HCT116 (cell line): ENCODE measurements around the gene AOC3. TPM values are rescaled to one million over a fixed set of nuclear protein-coding genes. Genes with fewer than 3 reads are reported as not detected.

Experiments used
- ATAC-seq: fragments of 200-7000 bp; cut with Tn5 transposase; 2 replicates; pipeline ENCODE4 v1.9.1; 2020; ENCODE audit warnings: mild to moderate bottlenecking, moderate library complexity
- BruUV-seq: library from RNA; stranded (reverse); fragments of 400-500 nt; replicated peaks from 2 replicates; lab custom pipeline; 2021; lab: Mats Ljungman, UMichigan
- CTCF ChIA-PET: fragments of 300-600 bp; sonication (Branson Sonifier 250); formaldehyde crosslinking; loops from one replicate; lab custom pipeline; 2021; ENCODE audit warnings: antibody characterized with exemption; lab: Charles Lee
- POLR2A ChIA-PET: fragments of 300-600, 350-600 bp; sonication (Branson Sonifier 250); formaldehyde crosslinking; loops from one replicate; lab custom pipeline; 2021; ENCODE audit warnings: antibody characterized with exemption; lab: Charles Lee
- RAD21 ChIA-PET, 2 experiments: fragments of 300-600 bp; sonication (Branson Sonifier 250); formaldehyde crosslinking; loops; one replicate each; lab custom pipeline; 2023; ENCODE audit warnings: low total read pairs in 2 of 2; ENCODE audit not compliant: uncharacterized antibody in 2 of 2, unreplicated experiment in 2 of 2, low non-redundant PET in 1 of 2; lab: Charles Lee
- DNase-seq: peaks from one replicate; pipeline ENCODE4 v3.0.0-alpha.2; 2010; ENCODE audit warnings: low read depth, low spot score
- H2AFZ ChIP-seq: fragments of 200-600 bp; shearing (Covaris generic), sonication (generic); 2 replicates; pipeline ENCODE4 v1.6.1; 2017; ENCODE audit warnings: low read depth, mixed run types, mixed read lengths, antibody characterized with exemption, low read length; ENCODE audit not compliant: poor library complexity, severe bottlenecking
- H3K27ac ChIP-seq: 2 replicates; pipeline ENCODE4 v1.5.1; 2012; ENCODE audit warnings: low read depth, low read length
- H3K27me3 ChIP-seq: fragments of 200-600 bp; sonication (generic); 2 replicates; pipeline ENCODE4 v1.6.1; 2016; ENCODE audit warnings: mixed run types, low read length, mixed read lengths; ENCODE audit not compliant: insufficient read depth
- H3K36me3 ChIP-seq, 2 experiments: fragments of 200-500 bp in 1 of 2; fragments of 200-600 bp in 1 of 2; sonication (Bioruptor generic) in 1 of 2; sonication (generic) in 1 of 2; 2 replicates each; pipeline versions ENCODE4 v1.5.1 to v1.6.1; 2014 to 2016; ENCODE audit warnings: low read length in 2 of 2, inconsistent platforms in 1 of 2, mixed read lengths in 1 of 2, mixed run types in 1 of 2; ENCODE audit not compliant: insufficient read depth in 2 of 2, control insufficient read depth in 1 of 2
- H3K4me1 ChIP-seq, 2 experiments: fragments of 200-600 bp in 1 of 2; sonication (generic) in 1 of 2; 2 replicates each; pipeline versions ENCODE4 v1.5.1 to v1.6.1; 2012 to 2017; ENCODE audit warnings: low read length in 2 of 2, inconsistent platforms in 1 of 2, mild to moderate bottlenecking in 1 of 2, mixed read lengths in 1 of 2, mixed run types in 1 of 2, moderate library complexity in 1 of 2; ENCODE audit not compliant: insufficient read depth in 2 of 2, control insufficient read depth in 1 of 2
- H3K4me2 ChIP-seq: fragments of 200-600 bp; sonication (generic); 2 replicates; pipeline ENCODE4 v1.6.1; 2017; ENCODE audit warnings: mixed run types, low read length, mixed read lengths
- H3K4me3 ChIP-seq, 2 experiments: fragments of 200-600 bp in 1 of 2; sonication (generic) in 1 of 2; replicated peaks in 1 of 2; 2 replicates each; pipeline ENCODE4 v1.5.1; 2011 to 2016; ENCODE audit warnings: low read length in 2 of 2, control low read depth in 1 of 2, low read depth in 1 of 2, mild to moderate bottlenecking in 1 of 2, mixed read lengths in 1 of 2, mixed run types in 1 of 2
- H3K79me2 ChIP-seq: fragments of 200-600 bp; sonication (generic); 2 replicates; pipeline ENCODE4 v1.6.1; 2017; ENCODE audit warnings: mild to moderate bottlenecking, mixed run types, low read length, moderate library complexity, mixed read lengths; ENCODE audit not compliant: insufficient read depth
- H3K9ac ChIP-seq: fragments of 200-600 bp; sonication (generic); 2 replicates; pipeline ENCODE4 v1.6.1; 2016; ENCODE audit warnings: low read length, mixed read lengths
- H3K9me2 ChIP-seq: fragments of 200-600 bp; sonication (generic), shearing (Covaris generic); 2 replicates; pipeline ENCODE4 v1.6.1; 2017; ENCODE audit warnings: mixed run types, mild to moderate bottlenecking, moderate library complexity; ENCODE audit not compliant: insufficient read depth
- H3K9me3 ChIP-seq, 2 experiments: fragments of 200-500 bp in 1 of 2; fragments of 200-600 bp in 1 of 2; sonication (Bioruptor generic) in 1 of 2; sonication (generic) in 1 of 2; 2 replicates each; pipeline ENCODE4 v1.6.1; 2014 to 2017; ENCODE audit warnings: low read length in 2 of 2, mixed read lengths in 2 of 2, inconsistent platforms in 1 of 2, low read depth in 1 of 2, mild to moderate bottlenecking in 1 of 2, mixed run types in 1 of 2, moderate library complexity in 1 of 2; ENCODE audit not compliant: control insufficient read depth in 1 of 2, insufficient read depth in 1 of 2
- H4K20me1 ChIP-seq: fragments of 200-600 bp; sonication (generic), shearing (Covaris generic); 2 replicates; pipeline ENCODE4 v1.6.1; 2017; ENCODE audit warnings: mixed run types, mild to moderate bottlenecking, moderate library complexity; ENCODE audit not compliant: insufficient read depth
- CBX3 ChIP-seq: IDR thresholded peaks from 2 replicates; pipeline ENCODE4 v1.6.1; 2012; ENCODE audit warnings: low read depth
- CTCF ChIP-seq, 3 experiments: fragments of 200-600 bp in 1 of 3; sonication (generic) in 1 of 3; IDR thresholded peaks in 2 of 3; conservative IDR thresholded peaks in 1 of 3; 2 replicates each; pipeline ENCODE4 v1.5.1; 2012 to 2017; ENCODE audit warnings: low read depth in 2 of 3, low read length in 2 of 3, antibody characterized with exemption in 1 of 3, borderline replicate concordance in 1 of 3, control low read depth in 1 of 3, mild to moderate bottlenecking in 1 of 3, mixed read lengths in 1 of 3, mixed run types in 1 of 3, moderate library complexity in 1 of 3; ENCODE audit not compliant: insufficient read depth in 1 of 3
- EGR1 ChIP-seq: IDR thresholded peaks from 2 replicates; pipeline ENCODE4 v1.6.1; 2012; ENCODE audit warnings: low read depth
- ELF1 ChIP-seq: IDR thresholded peaks from 2 replicates; pipeline ENCODE4 v1.6.1; 2012; ENCODE audit warnings: low read depth, borderline replicate concordance
- EZH2 ChIP-seq: fragments of 200-600 bp; sonication (generic); IDR thresholded peaks from 2 replicates; pipeline ENCODE4 v1.6.1; 2017; ENCODE audit warnings: antibody characterized with exemption, mixed run types
- EZH2phosphoT487 ChIP-seq: fragments of 200-600 bp; IDR thresholded peaks from 2 replicates; pipeline ENCODE4 v1.6.1; 2018; ENCODE audit warnings: antibody characterized with exemption, borderline replicate concordance
- MAX ChIP-seq: IDR thresholded peaks from 2 replicates; pipeline ENCODE4 v1.6.1; 2012
- RAD21 ChIP-seq: IDR thresholded peaks from 2 replicates; pipeline ENCODE4 v1.6.1; 2012; ENCODE audit warnings: low read depth, mild to moderate bottlenecking
- SIN3A ChIP-seq: IDR thresholded peaks from 2 replicates; pipeline ENCODE4 v1.6.1; 2012; ENCODE audit warnings: low read depth
- SP1 ChIP-seq: IDR thresholded peaks from 2 replicates; pipeline ENCODE4 v1.6.1; 2012; ENCODE audit warnings: low read depth
- TCF7L2 ChIP-seq: IDR thresholded peaks from 2 replicates; pipeline ENCODE4 v1.7.0; 2011; ENCODE audit warnings: borderline replicate concordance, inconsistent platforms; ENCODE audit not compliant: insufficient read depth, insufficient read length; ENCODE audit errors: extremely low read depth
- YY1 ChIP-seq: IDR thresholded peaks from 2 replicates; pipeline ENCODE4 v1.6.1; 2011; ENCODE audit warnings: low read length, low read depth, moderate library complexity, mild to moderate bottlenecking; ENCODE audit not compliant: insufficient replicate concordance; ENCODE audit errors: extremely low read depth
- ZBTB33 ChIP-seq: IDR thresholded peaks from 2 replicates; pipeline ENCODE4 v1.6.1; 2011; ENCODE audit warnings: mild to moderate bottlenecking, low read length, moderate library complexity; ENCODE audit not compliant: insufficient replicate concordance; ENCODE audit errors: extremely low read depth
- ZFX ChIP-seq: fragments of 450-650 bp; IDR thresholded peaks from 2 replicates; pipeline ENCODE4 v1.6.1; 2017
- intact Hi-C: fragments of 100-400 bp; cut with micrococcal nuclease; formaldehyde crosslinking; loops from 2 replicates; pipeline ENCODE4 v1.10.0; 2022
- total RNA-seq: library from RNA; stranded (reverse); gene quantifications from one replicate; pipeline ENCODE4 v1.2.1, GENCODE V29; 2021; ENCODE audit not compliant: unreplicated experiment

AOC3 gene
- total RNA-seq, 1 experiment from 2014 or later: 5.9 TPM

GRCh38 chr17:42877037-42877436, 26.0 kb downstream of the AOC3 start (continued):
- TF ChIP-seq TCF7L2 (no peak), ZFX (no peak), EGR1 (no peak), EZH2 (no peak), EZH2phosphoT487 (no peak), YY1 (no peak), CBX3 (no peak), RAD21 (no peak), SIN3A (no peak), ELF1 (no peak)

- no peak overlapping the region for H3K4me2 ChIP-seq
Measured at GRCh38 chr17:42878123-42878880, 27.3 kb downstream of the AOC3 start.

More at GRCh38 chr17:42878123-42878880, 27.3 kb downstream of the AOC3 start:
- no peak overlapping the region for H2AFZ ChIP-seq
- no peaks in the 10 kb centered on the region for H3K79me2 ChIP-seq
- no peak overlapping the region for H3K27ac ChIP-seq
- BruUV-seq: no TSS peak
- H3K27me3 ChIP-seq: no peaks in the 10 kb centered on the region
- CTCF ChIA-PET: no interaction called here
- H4K20me1 ChIP-seq: no peaks in the 10 kb centered on the region
- intact Hi-C loops: no loop called here
- TF ChIP-seq CTCF (IDR thresholded peaks at IDR 0.05 in 2 of 3, conservative IDR thresholded peaks at IDR 0.05 in 1 of 3; ENCODE audit: borderline replicate concordance in 1 of 3, insufficient read depth in 1 of 3, low read depth in 2 of 3, low read length in 2 of 3): 0 out of 6 replicates have a peak, but pooled peaks of 2 of the 3 experiments have one; percentile 4 to 15
- no peak for TF ChIP-seq EZH2phosphoT487
- TF ChIP-seq MAX: no peak
- TF ChIP-seq ZBTB33: no peak
- no peak for TF ChIP-seq SP1
- H3K9me3 ChIP-seq: no peaks in the 10 kb centered on the region
- H3K4me1 ChIP-seq: no peaks in the 10 kb centered on the region; a peak in 1 of 4 replicates
- DNase-seq (no peak), ATAC-seq (peak; percentile 58)
- no peaks in the 10 kb centered on the region for H3K9me2 ChIP-seq
- no peak overlapping the region for H3K9ac ChIP-seq
- no peak overlapping the region for H3K4me3 ChIP-seq
- H3K36me3 ChIP-seq: no peaks in the 10 kb centered on the region
- POLR2A ChIA-PET: no interaction called here
- RAD21 ChIA-PET: no interaction called here
